Neural crest cell (in vitro differentiated cells): ENCODE measurements around the gene NPLOC4. TPM values are rescaled to one million over a fixed set of nuclear protein-coding genes. Genes with fewer than 3 reads are reported as not detected.
A peak's percentile ranks its signal among the peaks of the same experiment; 100 is the strongest.

Experiments
- DNase-seq: peaks from one replicate; pipeline ENCODE4 v3.0.0; 2021; ENCODE audit warnings: low read depth, mixed read lengths, low spot score
- H3K27ac Mint-ChIP-seq: one replicate; pipeline ENCODE4 v1.8.0; 2021; ENCODE audit warnings: mild to moderate bottlenecking, mixed read lengths; ENCODE audit not compliant: unreplicated experiment
- H3K27me3 Mint-ChIP-seq: 2 replicates; pipeline ENCODE4 v1.8.0; 2021; ENCODE audit warnings: low read depth, mild to moderate bottlenecking, mixed read lengths
- H3K36me3 Mint-ChIP-seq: 2 replicates; pipeline ENCODE4 v1.8.0; 2021; ENCODE audit warnings: low read depth, mild to moderate bottlenecking, mixed read lengths
- H3K4me1 Mint-ChIP-seq: 2 replicates; pipeline ENCODE4 v1.8.0; 2021; ENCODE audit warnings: mixed read lengths
- H3K4me3 Mint-ChIP-seq: one replicate; pipeline ENCODE4 v1.8.0; 2021; ENCODE audit warnings: mild to moderate bottlenecking, mixed read lengths
- H3K9me3 Mint-ChIP-seq: 2 replicates; pipeline ENCODE4 v1.8.0; 2021; ENCODE audit warnings: mixed read lengths
- CTCF ChIP-seq: fragments of 200-600 bp; sonication (generic); conservative IDR thresholded peaks from 2 replicates; pipeline ENCODE4 v1.5.0; 2021; ENCODE audit warnings: antibody characterized with exemption, mild to moderate bottlenecking
- total RNA-seq: library from RNA; stranded (reverse); gene quantifications from 2 replicates; pipeline ENCODE4 v1.2.1, GENCODE V29; 2021

Gene NPLOC4
- total RNA-seq, 1 donor from 2014 or later = 97.7 TPM

GRCh38 chr17:81542431-81543338 is 94.2 kb downstream of the NPLOC4 start:
- Mint-ChIP-seq H3K4me1 (peaks cover 5% of the 10 kb centered on the region), H3K27ac (no peak overlapping the region), H3K4me3 (no peak overlapping the region), H3K27me3 (peaks cover 8% of the 10 kb centered on the region), H3K9me3 (no peaks in the 10 kb centered on the region), H3K36me3 (no peaks in the 10 kb centered on the region)
- DNase-seq = no peak
- no peak for TF ChIP-seq CTCF

- H3K4me1 Mint-ChIP-seq = peaks cover 8% of the 10 kb centered on the region
- H3K4me3 Mint-ChIP-seq = no peak overlapping the region
- H3K27me3 Mint-ChIP-seq = peaks cover 18% of the 10 kb centered on the region
- no peaks in the 10 kb centered on the region for H3K36me3 Mint-ChIP-seq
- peak overlapping the region; percentile 62 for H3K27ac Mint-ChIP-seq
- TF ChIP-seq CTCF = no peak
- no peaks in the 10 kb centered on the region for H3K9me3 Mint-ChIP-seq
- DNase-seq = no peak
Observed at GRCh38 chr17:81541123-81541522, 95.8 kb downstream of the NPLOC4 start.

GRCh38 chr17:81540676-81541027 is 96.3 kb downstream of the NPLOC4 start:
- Mint-ChIP-seq H3K36me3 (no peaks in the 10 kb centered on the region), H3K27ac (no peak overlapping the region), H3K9me3 (no peaks in the 10 kb centered on the region), H3K4me3 (no peak overlapping the region), H3K4me1 (peaks cover 8% of the 10 kb centered on the region), H3K27me3 (peaks cover 23% of the 10 kb centered on the region)
- no peak for TF ChIP-seq CTCF
- no peak for DNase-seq

- DNase-seq = no peak
- peaks cover 8% of the 10 kb centered on the region for H3K4me1 Mint-ChIP-seq
- TF ChIP-seq CTCF = no peak
- H3K27ac Mint-ChIP-seq = no peak overlapping the region
- no peak overlapping the region for H3K4me3 Mint-ChIP-seq
- H3K36me3 Mint-ChIP-seq = no peaks in the 10 kb centered on the region
- no peaks in the 10 kb centered on the region for H3K9me3 Mint-ChIP-seq
- H3K27me3 Mint-ChIP-seq = peaks cover 23% of the 10 kb centered on the region
Observed at GRCh38 chr17:81539961-81540675, 96.8 kb downstream of the NPLOC4 start.

- Mint-ChIP-seq H3K9me3 (no peaks in the 10 kb centered on the region), H3K27me3 (peaks cover 27% of the 10 kb centered on the region)
- TF ChIP-seq CTCF = no peak
Observed at GRCh38 chr17:81539571-81539900, 97.4 kb downstream of the NPLOC4 start.

More at GRCh38 chr17:81539571-81539900, 97.4 kb downstream of the NPLOC4 start:
- no peak overlapping the region for H3K4me3 Mint-ChIP-seq
- peaks cover 8% of the 10 kb centered on the region for H3K4me1 Mint-ChIP-seq
- H3K36me3 Mint-ChIP-seq = no peaks in the 10 kb centered on the region
- DNase-seq = no peak
- H3K27ac Mint-ChIP-seq = no peak overlapping the region
